K562 (cell line): Measurements from ENCODE around the gene SCFD2. TPM values are rescaled to one million over a fixed set of nuclear protein-coding genes. Genes with fewer than 3 reads are reported as not detected.

Source experiments
- ATAC-seq: fragments of 200-7000 bp; cut with Tn5 transposase; 3 replicates; pipeline ENCODE4 v1.9.1; 2020; ENCODE audit warnings: moderate library complexity
- BruUV-seq: library from RNA; stranded (reverse); fragments of 400-500 nt; replicated peaks from 2 replicates; lab custom pipeline; 2021; lab: Mats Ljungman, UMichigan
- CTCF ChIA-PET: fragments of 300-600 bp; formaldehyde crosslinking; extraction: SDS; loops from one replicate; lab custom pipeline; 2021; ENCODE audit warnings: low intra/inter-chr PET ratio; lab: Yijun Ruan, JAX
- POLR2A ChIA-PET: fragments of 300-600, 350-650 bp; sonication (Branson Sonifier 250); formaldehyde crosslinking; extraction: SDS; loops from one replicate; lab custom pipeline; 2021; ENCODE audit warnings: antibody characterized with exemption, inconsistent platforms; lab: Yijun Ruan, JAX
- DNase-seq, 4 experiments: peaks; one replicate each; pipeline versions ENCODE4 v3.0.0 to v3.0.0-alpha.2; 2011 to 2018; ENCODE audit warnings: low spot score in 3 of 4, mixed read lengths in 3 of 4; ENCODE audit errors: extremely low read depth in 1 of 4
- FAIRE-seq: peaks from 2 replicates; lab custom pipeline; 2011; peaks lifted over from hg19 to GRCh38; lab: Jason Lieb, UNC
- H2AFZ ChIP-seq: 2 replicates; pipeline ENCODE4 v1.6.0; 2011; ENCODE audit warnings: low read depth, low read length, control low read depth, inconsistent platforms
- H3K27ac ChIP-seq: fragments of 200-600 bp; 3 replicates; pipeline ENCODE4 v1.8.0; 2011; ENCODE audit warnings: low read depth, mild to moderate bottlenecking, control low read depth, inconsistent platforms, low read length, moderate library complexity, mixed read lengths; ENCODE audit errors: extremely low read depth
- H3K27me3 ChIP-seq, 2 experiments: fragments of 300-600 bp in 1 of 2; 2 replicates in 1 of 2; 3 replicates in 1 of 2; pipeline versions ENCODE4 v1.6.0 to v1.8.0; 2011; ENCODE audit warnings: inconsistent platforms in 2 of 2, low read length in 2 of 2, mild to moderate bottlenecking in 1 of 2, mixed read lengths in 1 of 2, moderate library complexity in 1 of 2; ENCODE audit not compliant: control insufficient read depth in 2 of 2, insufficient read depth in 2 of 2
- H3K36me3 ChIP-seq: fragments of 300-600 bp; 3 replicates; pipeline ENCODE4 v1.8.0; 2011; ENCODE audit warnings: mild to moderate bottlenecking, low read length, inconsistent platforms; ENCODE audit not compliant: control insufficient read depth, insufficient read depth
- H3K4me1 ChIP-seq, 2 experiments: fragments of 200-600 bp in 1 of 2; replicated peaks in 1 of 2; 2 replicates in 1 of 2; 3 replicates in 1 of 2; pipeline versions ENCODE4 v1.5.1 to v1.8.0; 2011; ENCODE audit warnings: inconsistent platforms in 2 of 2, low read length in 2 of 2, mild to moderate bottlenecking in 1 of 2, mixed read lengths in 1 of 2, moderate library complexity in 1 of 2; ENCODE audit not compliant: control insufficient read depth in 2 of 2, insufficient read depth in 2 of 2
- H3K4me2 ChIP-seq: 2 replicates; pipeline ENCODE4 v1.6.1; 2011; ENCODE audit warnings: low read length, control low read depth, inconsistent platforms, mixed read lengths; ENCODE audit not compliant: insufficient read depth
- H3K4me3 ChIP-seq: fragments of 200-600 bp; sonication (generic), shearing (Covaris generic); 2 replicates; pipeline ENCODE4 v1.5.1; 2016; ENCODE audit warnings: control low read depth, inconsistent platforms
- H3K79me2 ChIP-seq: fragments of 200-600 bp; 3 replicates; pipeline ENCODE4 v1.8.0; 2011; ENCODE audit warnings: low read length, inconsistent platforms; ENCODE audit not compliant: control insufficient read depth, insufficient read depth
- H3K9ac ChIP-seq, 2 experiments: 2 replicates each; pipeline versions ENCODE4 v1.6.0 to v1.6.1; 2011; ENCODE audit warnings: low read depth in 2 of 2, low read length in 2 of 2, control low read depth in 1 of 2, inconsistent platforms in 1 of 2, mild to moderate bottlenecking in 1 of 2, mixed read lengths in 1 of 2; ENCODE audit not compliant: insufficient read depth in 1 of 2
- H3K9me1 ChIP-seq: one replicate; pipeline ENCODE4 v1.6.0; 2011; ENCODE audit warnings: inconsistent platforms, mild to moderate bottlenecking, low read length, moderate library complexity; ENCODE audit not compliant: control insufficient read depth, insufficient read depth
- H3K9me3 ChIP-seq: replicated peaks from 2 replicates; pipeline ENCODE4 v1.5.1; 2011; ENCODE audit warnings: low read depth, low read length, inconsistent platforms; ENCODE audit not compliant: control insufficient read depth, insufficient read depth
- H4K20me1 ChIP-seq: replicated peaks from 2 replicates; pipeline ENCODE4 v1.6.1; 2011; ENCODE audit warnings: low read length, inconsistent platforms, mixed read lengths; ENCODE audit not compliant: control insufficient read depth, insufficient read depth
- ARHGAP35 ChIP-seq: fragments of 450-650 bp; IDR thresholded peaks from 2 replicates; pipeline ENCODE4 v1.6.1; 2018; ENCODE audit not compliant: partially characterized antibody
- ARID3A ChIP-seq: IDR thresholded peaks from 2 replicates; pipeline ENCODE4 v1.6.1; 2012; ENCODE audit warnings: low read depth, low read length, improper control_type of control experiment, borderline replicate concordance
- CBFA2T2 ChIP-seq: fragments of 450-650 bp; conservative IDR thresholded peaks from 2 replicates; pipeline ENCODE4 v1.6.1; 2017; ENCODE audit warnings: mild to moderate bottlenecking
- DDX20 ChIP-seq: fragments of 450-650 bp; IDR thresholded peaks from 2 replicates; pipeline ENCODE4 v1.6.1; 2016; ENCODE audit warnings: missing genetic modification characterization, low read depth, mild to moderate bottlenecking, missing compliant biosample characterization, moderate library complexity
- ERF ChIP-seq: fragments of 450-650 bp; formaldehyde crosslinking; IDR thresholded peaks from 2 replicates; pipeline ENCODE4 v1.4.0; 2020; ENCODE audit warnings: mild to moderate bottlenecking, mixed read lengths
- HDGF ChIP-seq: fragments of 450-650 bp; IDR thresholded peaks from 2 replicates; pipeline ENCODE4 v1.6.1; 2016
- MCM7 ChIP-seq, 2 experiments: fragments of 450-650 bp; IDR thresholded peaks; 2 replicates each; pipeline ENCODE4 v1.6.1; 2016 to 2018
- MEF2D ChIP-seq: conservative IDR thresholded peaks from 2 replicates; pipeline ENCODE4 v1.6.1; 2016; ENCODE audit warnings: low read depth, missing genetic modification characterization, missing compliant biosample characterization
- SAFB ChIP-seq: fragments of 200-400 bp; formaldehyde crosslinking; IDR thresholded peaks from 2 replicates; pipeline ENCODE4 v1.6.1; 2017; ENCODE audit warnings: low read depth, low read length, borderline replicate concordance
- SMAD2 ChIP-seq: fragments of 150-350 bp; IDR thresholded peaks from 2 replicates; pipeline ENCODE4 v1.6.1; 2014; ENCODE audit warnings: low read depth, mild to moderate bottlenecking, low read length
- SP2 ChIP-seq: IDR thresholded peaks from 2 replicates; pipeline ENCODE4 v1.6.1; 2011; ENCODE audit warnings: mild to moderate bottlenecking, low read depth, low read length, moderate library complexity; ENCODE audit not compliant: poor library complexity, severe bottlenecking; ENCODE audit errors: extremely low read depth
- SUPT5H ChIP-seq: fragments of 450-650 bp; IDR thresholded peaks from 2 replicates; pipeline ENCODE4 v1.6.1; 2016
- ZFP1 ChIP-seq: fragments of 450-650 bp; formaldehyde crosslinking; IDR thresholded peaks from 2 replicates; pipeline ENCODE4 v1.4.0; 2020; ENCODE audit warnings: mild to moderate bottlenecking, mixed read lengths
- ZNF592 ChIP-seq: fragments of 450-650 bp; IDR thresholded peaks from 2 replicates; pipeline ENCODE4 v1.6.1; 2017; ENCODE audit warnings: antibody characterized with exemption, mild to moderate bottlenecking
- WGBS: fragments of 100-300 bp; shearing (Covaris generic); methylation state at CpG from one replicate; pipeline ENCODE4 v1.1.6; 2016; ENCODE audit warnings: low coverage, mixed read lengths; ENCODE audit not compliant: insufficient coverage; ENCODE audit errors: missing lambda C conversion rate; 5-methylcytosine and 5-hydroxymethylcytosine counted together
- in situ Hi-C: fragments of 300-500 bp; cut with MboI; formaldehyde crosslinking; loops from 4 replicates; pipeline ENCODE4 v1.15.0; 2018; ENCODE audit warnings: inconsistent platforms, mixed read lengths
- intact Hi-C: fragments of 100-400 bp; cut with micrococcal nuclease; formaldehyde crosslinking; loops from 2 replicates; pipeline ENCODE4 v1.14.2; 2022
- polyA plus RNA-seq, 8 experiments: library from polyadenylated mRNA; depleted of rRNA in 4 of 8; stranded (reverse) in 5 of 8; unstranded in 3 of 8; fragments of >200 nt; fragmentation: Nextera tagmentation in 2 of 8; fragmentation: Illumina TruSeq in 1 of 8; extraction: Ambion mirVana in 2 of 8; extraction: Trizol in 1 of 8; gene quantifications; 2 replicates each; pipeline versions ENCODE4 v1.2.1 to v1.2.3, GENCODE V29; 2011 to 2014; ENCODE audit warnings: inconsistent platforms in 1 of 8, missing spikeins in 1 of 8
- total RNA-seq, 7 experiments: library from RNA; depleted of rRNA in 6 of 7; stranded (reverse); fragments of >200 nt in 6 of 7; fragmentation: Illumina TruSeq in 2 of 7; extraction: Trizol in 2 of 7; gene quantifications; 2 replicates each; pipeline versions ENCODE4 v1.2.1 to v1.2.3, GENCODE V29; 2011 to 2021; ENCODE audit warnings: low replicate concordance in 1 of 7

The SCFD2 gene
- total and polyA plus RNA-seq, 9 of the 15 experiments (the other 6 are each of a cell fraction or from before 2014, with no cell fraction given), result 5.7 to 30.3 (median 22.8) TPM

GRCh38 chr4:53348046-53348445, 17.8 kb downstream of the SCFD2 start:
- no peak overlapping the region for H2AFZ ChIP-seq
- no peak overlapping the region for H3K4me3 ChIP-seq
- no peak overlapping the region for H3K27ac ChIP-seq
- H3K9me3 ChIP-seq, result no peaks in the 10 kb centered on the region
- in situ Hi-C loops (no loop called here), intact Hi-C loops (no loop called here)
- H3K79me2 ChIP-seq, result no peaks in the 10 kb centered on the region; the same call in 2 of the 3 replicates
- no peaks in the 10 kb centered on the region for H3K9me1 ChIP-seq
- no peak overlapping the region for H3K9ac ChIP-seq
- ChIA-PET CTCF (no interaction called here), POLR2A (interaction anchor here (0.7 kb wide), 1 partner anchor 81 kb away, joined by 5 read pairs; no protein-coding TSS in a partner anchor)
- no peaks in the 10 kb centered on the region for H3K27me3 ChIP-seq
- no TSS peak for BruUV-seq
- no peak for FAIRE-seq
- no peak overlapping the region for H3K4me2 ChIP-seq
- DNase-seq, result no peak
- no peaks in the 10 kb centered on the region for H4K20me1 ChIP-seq
- peaks cover 44% of the 10 kb centered on the region for H3K36me3 ChIP-seq
- WGBS, result 55% methylated on average over 1 of the region's 1 CpG
- no peaks in the 10 kb centered on the region for H3K4me1 ChIP-seq
- ATAC-seq, result no peak
- no peak for TF ChIP-seq DDX20
- no peak for TF ChIP-seq ARHGAP35
- TF ChIP-seq HDGF, result no peak
- TF ChIP-seq ZFP1 (CRISPR knock-in tag), result no peak
- no peak for TF ChIP-seq ZNF592
- TF ChIP-seq CBFA2T2, result no peak
- TF ChIP-seq SMAD2, result no peak
- TF ChIP-seq ERF (CRISPR knock-in tag), result no peak
- TF ChIP-seq ARID3A, result no peak
- TF ChIP-seq MEF2D (tag), result no peak
- TF ChIP-seq SP2, result no peak
- no peak for TF ChIP-seq SUPT5H
- no peak for TF ChIP-seq MCM7 (IDR thresholded peaks at IDR 0.05)
- TF ChIP-seq SAFB, result no peak
